IMR-90 (cell line): ENCODE data around the gene MPPED1. TPM values are rescaled to one million over a fixed set of nuclear protein-coding genes. Genes with fewer than 3 reads are reported as not detected.
A peak's percentile ranks its signal among the peaks of the same experiment; 100 is the strongest.

ENCODE experiments used
- ATAC-seq: fragments of 200-7000 bp; cut with Tn5 transposase; 2 replicates; pipeline ENCODE4 v1.9.1; 2020; ENCODE audit warnings: low read depth, mild to moderate bottlenecking, moderate library complexity
- BruUV-seq: library from RNA; stranded (reverse); fragments of 400-500 nt; replicated peaks from 2 replicates; lab custom pipeline; 2021; lab: Mats Ljungman, UMichigan
- CTCF ChIA-PET: fragments of 300-600 bp; formaldehyde crosslinking; extraction: SDS; loops from one replicate; lab custom pipeline; 2021; ENCODE audit warnings: antibody characterized with exemption; lab: Yijun Ruan, JAX
- POLR2A ChIA-PET: fragments of 300-600 bp; sonication (Branson Sonifier 250); formaldehyde crosslinking; loops from one replicate; lab custom pipeline; 2022; ENCODE audit warnings: antibody characterized with exemption; ENCODE audit not compliant: unreplicated experiment; lab: Charles Lee
- DNase-seq: peaks from one replicate; pipeline ENCODE4 v3.0.0; 2013
- H2AFZ ChIP-seq: replicated peaks from 2 replicates; pipeline ENCODE3; 2013; ENCODE audit warnings: low read length, mild to moderate bottlenecking; ENCODE audit not compliant: poor library complexity
- H2AK5ac ChIP-seq: 2 replicates; pipeline ENCODE4 v1.6.1; 2013; ENCODE audit warnings: low read depth, low read length, inconsistent platforms
- H2AK9ac ChIP-seq: replicated peaks from 2 replicates; pipeline ENCODE3; 2013; ENCODE audit warnings: mild to moderate bottlenecking, low read depth, low read length, moderate library complexity; ENCODE audit not compliant: poor library complexity
- H2BK120ac ChIP-seq: 2 replicates; pipeline ENCODE4 v1.6.1; 2013; ENCODE audit warnings: low read depth, low read length, inconsistent platforms
- H2BK15ac ChIP-seq: 3 replicates; pipeline ENCODE4 v1.6.1; 2013; ENCODE audit warnings: low read depth, low read length, inconsistent platforms
- H2BK20ac ChIP-seq: 2 replicates; pipeline ENCODE4 v1.6.1; 2013; ENCODE audit warnings: low read depth, mild to moderate bottlenecking, inconsistent platforms, low read length, moderate library complexity
- H2BK5ac ChIP-seq: 2 replicates; pipeline ENCODE4 v1.6.1; 2013; ENCODE audit warnings: mild to moderate bottlenecking, low read depth, low read length, inconsistent platforms; ENCODE audit not compliant: poor library complexity, severe bottlenecking
- H3K14ac ChIP-seq: replicated peaks from 2 replicates; pipeline ENCODE4 v1.6.1; 2013; ENCODE audit warnings: low read depth, low read length, inconsistent platforms
- H3K18ac ChIP-seq: 2 replicates; pipeline ENCODE4 v1.6.1; 2013; ENCODE audit warnings: low read depth, low read length, control low read depth
- H3K23ac ChIP-seq: 2 replicates; pipeline ENCODE4 v1.6.1; 2013; ENCODE audit warnings: low read depth, low read length, inconsistent platforms
- H3K27ac ChIP-seq: 2 replicates; pipeline ENCODE4 v1.5.1; 2013; ENCODE audit warnings: mild to moderate bottlenecking, control low read depth, low read length; ENCODE audit not compliant: insufficient read depth
- H3K27me3 ChIP-seq: 2 replicates; pipeline ENCODE4 v1.6.1; 2013; ENCODE audit warnings: low read length; ENCODE audit not compliant: control insufficient read depth, insufficient read depth
- H3K36me3 ChIP-seq: 2 replicates; pipeline ENCODE4 v1.6.1; 2013; ENCODE audit warnings: low read length, mixed read lengths; ENCODE audit not compliant: control insufficient read depth, insufficient read depth
- H3K4ac ChIP-seq: 2 replicates; pipeline ENCODE4 v1.6.1; 2013; ENCODE audit warnings: low read depth, low read length, inconsistent platforms
- H3K4me1 ChIP-seq: 2 replicates; pipeline ENCODE4 v1.6.1; 2013; ENCODE audit warnings: low read length, mixed read lengths; ENCODE audit not compliant: control insufficient read depth, insufficient read depth
- H3K4me2 ChIP-seq: 2 replicates; pipeline ENCODE4 v1.6.1; 2013; ENCODE audit warnings: low read depth, mild to moderate bottlenecking, control low read depth, low read length, moderate library complexity
- H3K4me3 ChIP-seq: 2 replicates; pipeline ENCODE4 v1.5.1; 2013; ENCODE audit warnings: low read depth, mild to moderate bottlenecking, control low read depth, low read length, moderate library complexity; ENCODE audit not compliant: insufficient read depth
- H3K56ac ChIP-seq: 2 replicates; pipeline ENCODE4 v1.6.1; 2013; ENCODE audit warnings: low read length, inconsistent platforms; ENCODE audit not compliant: insufficient read depth; ENCODE audit errors: extremely low read depth
- H3K79me1 ChIP-seq, 2 experiments: 2 replicates each; pipeline ENCODE4 v1.6.1; 2013; ENCODE audit warnings: low read length in 2 of 2, inconsistent platforms in 1 of 2, low read depth in 1 of 2
- H3K9ac ChIP-seq: 2 replicates; pipeline ENCODE4 v1.6.1; 2013; ENCODE audit warnings: low read depth, low read length, control low read depth
- H3K9me1 ChIP-seq: 2 replicates; pipeline ENCODE4 v1.6.1; 2013; ENCODE audit warnings: low read length, inconsistent platforms; ENCODE audit not compliant: insufficient read depth
- H3K9me3 ChIP-seq: 2 replicates; pipeline ENCODE4 v1.6.1; 2013; ENCODE audit warnings: low read length; ENCODE audit not compliant: control insufficient read depth, insufficient read depth
- H4K20me1 ChIP-seq: 2 replicates; pipeline ENCODE4 v1.6.1; 2013; ENCODE audit warnings: low read length, inconsistent platforms; ENCODE audit not compliant: insufficient read depth
- H4K5ac ChIP-seq: 2 replicates; pipeline ENCODE4 v1.6.1; 2013; ENCODE audit warnings: mild to moderate bottlenecking, low read depth, low read length, control low read depth
- H4K8ac ChIP-seq, 2 experiments: 2 replicates each; pipeline ENCODE4 v1.6.1; 2013; ENCODE audit warnings: low read depth in 2 of 2, low read length in 2 of 2, control low read depth in 1 of 2, inconsistent platforms in 1 of 2
- H4K91ac ChIP-seq: 2 replicates; pipeline ENCODE4 v1.6.1; 2013; ENCODE audit warnings: low read depth, low read length, inconsistent platforms; ENCODE audit not compliant: insufficient read depth
- CEBPB ChIP-seq: IDR thresholded peaks from 2 replicates; pipeline ENCODE4 v1.6.1; 2012; ENCODE audit warnings: low read depth, low read length, improper control_type of control experiment
- MXI1 ChIP-seq: IDR thresholded peaks from 2 replicates; pipeline ENCODE4 v1.6.1; 2012; ENCODE audit warnings: low read depth, mild to moderate bottlenecking, low read length, moderate library complexity, borderline replicate concordance
- NFE2L2 ChIP-seq: fragments of 150-350 bp; IDR thresholded peaks from 2 replicates; pipeline ENCODE4 v1.6.1; 2016; ENCODE audit warnings: low read depth, mild to moderate bottlenecking, low read length
- RCOR1 ChIP-seq: IDR thresholded peaks from 2 replicates; pipeline ENCODE4 v1.6.1; 2012; ENCODE audit warnings: mild to moderate bottlenecking, low read length, improper control_type of control experiment; ENCODE audit not compliant: insufficient replicate concordance
- SMC3 ChIP-seq: fragments of 150-350 bp; IDR thresholded peaks from 2 replicates; pipeline ENCODE4 v1.6.1; 2016; ENCODE audit warnings: low read depth, mild to moderate bottlenecking, antibody characterized with exemption, low read length, moderate library complexity
- WGBS, 2 experiments: methylation state at CpG; one replicate each; pipeline versions ENCODE4 v1.1.5 to v1.1.7; 2013; ENCODE audit warnings: missing lambda C conversion rate in 2 of 2; ENCODE audit not compliant: insufficient read length in 1 of 2; ENCODE audit errors: extremely low coverage in 2 of 2; 5-methylcytosine and 5-hydroxymethylcytosine counted together
- dilution Hi-C: fragments of 300-500 bp; cut with HindIII; formaldehyde crosslinking; loops from one replicate; pipeline ENCODE4 v1.14.3; 2018; ENCODE audit warnings: low sequenced_read_pairs; ENCODE audit not compliant: unreplicated experiment
- in situ Hi-C: fragments of 300-500 bp; cut with MboI; formaldehyde crosslinking; loops from 3 replicates; pipeline ENCODE4 v1.14.3; 2019; ENCODE audit warnings: low sequenced_read_pairs, inconsistent platforms, mixed read lengths
- intact Hi-C: fragments of 100-400 bp; cut with micrococcal nuclease; formaldehyde crosslinking; loops from 2 replicates; pipeline ENCODE4 v1.10.0; 2022
- polyA plus RNA-seq, 3 experiments: library from polyadenylated mRNA; depleted of rRNA; stranded (reverse); fragments of >200 nt; gene quantifications; 2 replicates each; pipeline ENCODE4 v1.2.3, GENCODE V29; 2012; ENCODE audit warnings: low replicate concordance in 1 of 3
- total RNA-seq: library from RNA; depleted of rRNA; stranded (reverse); fragments of >200 nt; gene quantifications from 2 replicates; pipeline ENCODE4 v1.2.3, GENCODE V29; 2012
- TF ChIP-seq, protein P1 (sequence below): fragments of 150-350 bp; IDR thresholded peaks from 2 replicates; pipeline ENCODE4 v1.6.1; 2016; ENCODE audit warnings: low read depth, mild to moderate bottlenecking, low read length, moderate library complexity, borderline replicate concordance

Gene MPPED1
- total and polyA plus RNA-seq, 2 of the 4 experiments (the other 2 are of a cell fraction) = not detected

- Histone ChIP-seq H3K4me2 (no peak overlapping the region), H3K18ac (no peak overlapping the region), H3K14ac (no peak overlapping the region), H4K5ac (no peak overlapping the region), H3K36me3 (no peaks in the 10 kb centered on the region), H2BK20ac (no peak overlapping the region), H3K4me1 (peaks cover 2% of the 10 kb centered on the region; the same call in 1 of the 2 replicates), H2AK9ac (no peak overlapping the region), H3K4me3 (no peak overlapping the region), H4K8ac (no peak overlapping the region), H4K20me1 (no peaks in the 10 kb centered on the region), H3K27ac (no peak overlapping the region), H4K91ac (no peak overlapping the region), H3K23ac (no peak overlapping the region), H2BK15ac (no peak overlapping the region), H2AFZ (no peak overlapping the region), H3K9me3 (peaks cover 9% of the 10 kb centered on the region), H3K27me3 (peaks cover 14% of the 10 kb centered on the region), H2AK5ac (no peak overlapping the region), H3K9me1 (no peaks in the 10 kb centered on the region), H2BK5ac (no peak overlapping the region), H3K79me1 (no peaks in the 10 kb centered on the region), H3K9ac (no peak overlapping the region), H2BK120ac (no peak overlapping the region), H3K56ac (no peak overlapping the region), H3K4ac (no peak overlapping the region)
- ATAC-seq (no peak), DNase-seq (peak; percentile 20)
- CTCF ChIA-PET = interaction anchor here (1.3 kb wide), 1 partner anchor 104 kb away, joined by 4 read pairs; no protein-coding TSS in a partner anchor
- no peak for TF ChIP-seq MXI1
- TF ChIP-seq, protein P1, sequence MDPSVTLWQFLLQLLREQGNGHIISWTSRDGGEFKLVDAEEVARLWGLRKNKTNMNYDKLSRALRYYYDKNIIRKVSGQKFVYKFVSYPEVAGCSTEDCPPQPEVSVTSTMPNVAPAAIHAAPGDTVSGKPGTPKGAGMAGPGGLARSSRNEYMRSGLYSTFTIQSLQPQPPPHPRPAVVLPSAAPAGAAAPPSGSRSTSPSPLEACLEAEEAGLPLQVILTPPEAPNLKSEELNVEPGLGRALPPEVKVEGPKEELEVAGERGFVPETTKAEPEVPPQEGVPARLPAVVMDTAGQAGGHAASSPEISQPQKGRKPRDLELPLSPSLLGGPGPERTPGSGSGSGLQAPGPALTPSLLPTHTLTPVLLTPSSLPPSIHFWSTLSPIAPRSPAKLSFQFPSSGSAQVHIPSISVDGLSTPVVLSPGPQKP = no peak
- no peak for TF ChIP-seq SMC3
- no peak for TF ChIP-seq CEBPB
- TF ChIP-seq RCOR1 = no peak
- no peak for TF ChIP-seq NFE2L2
- dilution Hi-C loops = no loop called here
- WGBS, 2 experiments = 20% methylated on average over 1 of the region's 10 CpGs; no CpG with 5 or more reads in 1 of the 2 experiments
- intact Hi-C loops = no loop called here
- POLR2A ChIA-PET = no interaction called here
- in situ Hi-C loops = loop anchor here (10.0 to 25.0 kb wide), 2 partner anchors 103 to 1260 kb away; no protein-coding TSS in a partner anchor
- no TSS peak for BruUV-seq
Observed at GRCh38 chr22:43377548-43377895, 34.3 kb upstream of the MPPED1 start.
